Measurements from ENCODE around the gene SAT1.
"Not testable (repeated sequence)": the region's sequence is repeated elsewhere in the genome, so short reads cannot be mapped to it uniquely, and the experiment has no call there.

SAT1 gene

GRCh38 chrX:23782863-23783588 is at the start of gene SAT1:
TSS of gene SAT1 (plus strand) at chrX:23783173. CDS start at chrX:23783352, 179 bp downstream.
- peak; percentile 94 for DNase-seq (ENCODE audit: low spot score)

GRCh38 chrX:23736030-23736429 is 46.9 kb upstream of the SAT1 start:
- DNase-seq (ENCODE audit: low spot score) = no peak

DNA sequence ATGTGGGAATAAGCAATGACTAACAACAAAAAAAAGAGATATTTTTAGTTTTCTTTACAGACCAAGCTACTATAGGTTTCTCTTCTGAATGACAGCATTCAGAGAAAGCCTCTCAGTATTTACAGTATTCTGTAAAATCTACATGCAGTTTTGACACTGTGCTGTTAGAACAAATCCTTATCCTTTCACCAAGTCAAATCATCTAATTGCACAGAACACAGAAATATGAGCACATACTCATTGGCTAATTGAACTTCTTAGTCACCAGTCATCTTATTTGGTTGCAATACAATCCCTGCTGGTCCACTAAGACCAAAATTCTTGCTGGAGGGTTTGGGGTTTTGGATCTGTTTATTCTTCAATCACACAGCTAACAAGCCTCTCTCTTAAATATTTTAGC is 45.6 kb upstream of the SAT1 start:
- no peak for DNase-seq (ENCODE audit: low spot score)

DNA sequence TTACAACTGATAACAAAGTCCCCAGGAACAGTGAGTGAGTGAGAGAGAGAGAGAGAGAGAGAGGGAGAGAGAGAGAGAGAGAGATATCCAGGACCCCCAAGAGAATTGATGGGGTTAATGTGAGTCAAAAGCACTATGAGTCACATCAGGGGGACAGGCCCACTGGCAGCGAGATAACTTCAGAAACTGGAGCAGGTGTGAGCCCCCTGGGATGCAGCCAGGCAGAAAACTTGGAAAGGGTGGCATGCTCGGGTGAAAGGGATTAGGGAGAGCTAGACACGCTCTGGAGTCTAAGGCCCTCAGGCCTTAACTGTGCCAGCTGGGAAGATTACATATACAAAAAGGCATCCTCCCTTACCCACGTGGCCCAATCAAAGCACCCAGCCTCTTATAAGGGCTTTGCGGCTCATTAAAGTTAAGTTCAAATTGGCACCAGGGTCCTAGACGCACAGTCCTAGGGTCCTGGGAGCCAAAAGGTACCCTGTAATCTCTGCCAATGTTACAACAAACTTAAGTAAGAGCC is 40.7 kb upstream of the SAT1 start:
- peak; percentile 6 for DNase-seq (ENCODE audit: low spot score)

GRCh38 chrX:23742697-23743622 is 40.0 kb upstream of the SAT1 start, which contains the start of gene ACOT9:
TSS of gene ACOT9 (minus strand) at chrX:23743276. CDS start at chrX:23743144, 132 bp downstream.
- DNase-seq (ENCODE audit: low spot score) = peak; percentile 65

DNA sequence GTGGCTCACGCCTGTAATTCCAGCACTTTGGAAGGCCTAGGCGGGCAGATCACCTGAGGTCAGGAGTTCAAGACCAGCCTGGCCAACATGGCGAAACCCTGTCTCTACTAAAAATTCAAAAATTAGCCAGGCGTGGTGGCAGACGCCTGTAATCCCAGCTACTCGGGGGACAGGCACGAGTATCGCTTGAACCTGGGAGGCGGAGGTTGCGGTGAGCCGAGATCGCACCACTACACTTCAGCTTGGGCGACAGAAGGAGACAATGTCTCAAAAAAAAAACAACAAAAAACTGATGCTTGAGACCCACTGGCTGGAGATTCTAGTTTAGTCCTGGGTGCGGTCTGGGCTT is 39.4 kb upstream of the SAT1 start:
- DNase-seq (ENCODE audit: low spot score) = not testable (repeated sequence)

GRCh38 chrX:23745786-23746185 is 37.2 kb upstream of the SAT1 start:
- DNase-seq (ENCODE audit: low spot score) = no peak

- no peak for DNase-seq (ENCODE audit: low spot score)
Measured at GRCh38 chrX:23749129-23749528, 33.8 kb upstream of the SAT1 start.

- no peak for DNase-seq (ENCODE audit: low spot score)
Measured at GRCh38 chrX:23749576-23749975, 33.4 kb upstream of the SAT1 start.

- no peak for DNase-seq (ENCODE audit: low spot score)
Measured at GRCh38 chrX:23752740-23753415, 30.1 kb upstream of the SAT1 start.

GRCh38 chrX:23754664-23755063 is 28.3 kb upstream of the SAT1 start:
- no peak for DNase-seq (ENCODE audit: low spot score)

GRCh38 chrX:23756165-23756564 is 26.8 kb upstream of the SAT1 start:
- DNase-seq (ENCODE audit: low spot score) = peak; percentile 78

DNA sequence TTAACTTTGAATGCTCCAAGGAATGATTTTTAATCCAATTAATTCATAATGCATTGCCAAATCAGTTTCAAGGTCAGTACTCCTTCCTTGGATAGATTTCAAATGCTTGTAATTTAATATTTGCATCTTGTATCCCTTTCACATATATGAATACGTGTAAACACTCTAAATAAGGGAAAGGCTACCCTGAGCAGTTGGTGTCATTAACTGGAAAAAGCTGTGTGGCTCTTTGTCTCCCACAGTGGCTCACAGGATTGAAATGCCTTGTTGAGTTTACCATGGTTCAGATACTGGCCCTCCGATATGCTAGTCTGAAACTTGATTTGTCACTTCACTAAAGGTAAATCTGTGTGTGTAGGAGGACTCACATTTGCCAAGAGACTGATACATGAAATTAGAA is 23.2 kb upstream of the SAT1 start:
- no peak for DNase-seq (ENCODE audit: low spot score)

- DNase-seq (ENCODE audit: low spot score) = no peak
Measured at GRCh38 chrX:23764188-23764984, 18.6 kb upstream of the SAT1 start.

DNA sequence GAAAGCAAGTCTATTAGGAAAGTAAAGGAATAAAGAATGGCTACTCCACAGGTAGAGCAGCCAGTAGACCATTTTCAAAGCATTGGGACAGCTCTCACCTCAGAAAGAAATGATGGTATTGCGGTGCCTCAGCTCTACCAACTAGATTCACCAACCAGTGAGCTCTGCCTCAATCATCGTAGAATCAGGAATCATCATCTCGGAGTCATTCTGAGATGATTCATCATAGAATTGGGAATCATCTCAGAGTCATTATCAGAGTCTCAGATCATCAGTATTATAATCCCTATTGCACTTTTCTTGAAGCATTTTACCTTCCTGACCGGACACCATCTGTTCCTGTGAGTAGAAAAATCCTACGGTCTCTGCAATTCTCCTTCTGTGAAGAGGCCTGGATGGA is 17.5 kb upstream of the SAT1 start:
- no peak for DNase-seq (ENCODE audit: low spot score)

DNA sequence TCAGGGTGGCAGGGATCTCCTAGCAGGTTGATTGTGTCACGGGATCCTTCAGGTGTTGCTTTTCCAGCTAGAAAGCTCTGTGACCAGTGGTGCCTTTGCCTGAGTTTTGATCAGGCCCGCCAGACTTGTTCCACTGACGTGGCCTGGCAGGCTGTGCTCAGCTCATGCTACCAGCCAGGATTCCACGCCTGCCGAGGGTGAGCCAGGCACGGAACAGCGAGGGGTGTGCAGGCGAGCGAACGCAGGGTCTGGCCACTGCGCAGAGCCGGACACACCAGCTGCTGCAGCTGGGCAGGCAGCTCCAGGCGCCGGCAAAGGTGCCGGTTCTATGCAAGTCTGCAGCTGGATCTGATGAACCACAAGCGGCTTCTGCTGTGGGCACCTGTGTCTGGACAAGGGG is 17.1 kb upstream of the SAT1 start:
- no peak for DNase-seq (ENCODE audit: low spot score)

GRCh38 chrX:23766650-23767551 is 16.1 kb upstream of the SAT1 start:
- no peak for DNase-seq (ENCODE audit: low spot score)

- no peak for DNase-seq (ENCODE audit: low spot score)
Measured at GRCh38 chrX:23770142-23770541, 12.8 kb upstream of the SAT1 start.

DNA sequence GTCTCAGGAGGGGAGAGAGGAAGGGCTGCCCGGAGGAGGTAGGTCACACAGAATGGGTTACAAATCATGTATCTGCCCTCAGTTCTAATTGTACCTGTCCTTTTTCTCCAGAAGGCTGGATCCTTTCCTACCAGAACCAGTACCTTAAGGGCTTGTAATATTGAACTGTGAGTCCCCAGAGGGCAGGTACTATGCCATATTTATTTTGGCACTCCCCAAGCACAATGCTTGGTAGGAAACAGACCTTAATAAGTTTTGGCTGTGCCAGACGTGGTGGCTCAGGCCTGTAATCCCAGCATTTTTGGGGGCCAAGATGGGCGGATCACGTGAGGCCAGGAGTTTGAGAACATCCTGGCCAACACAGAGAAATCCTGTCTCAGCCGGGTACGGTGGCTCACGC is 11.9 kb upstream of the SAT1 start:
- DNase-seq (ENCODE audit: low spot score) = not testable (repeated sequence)

DNA sequence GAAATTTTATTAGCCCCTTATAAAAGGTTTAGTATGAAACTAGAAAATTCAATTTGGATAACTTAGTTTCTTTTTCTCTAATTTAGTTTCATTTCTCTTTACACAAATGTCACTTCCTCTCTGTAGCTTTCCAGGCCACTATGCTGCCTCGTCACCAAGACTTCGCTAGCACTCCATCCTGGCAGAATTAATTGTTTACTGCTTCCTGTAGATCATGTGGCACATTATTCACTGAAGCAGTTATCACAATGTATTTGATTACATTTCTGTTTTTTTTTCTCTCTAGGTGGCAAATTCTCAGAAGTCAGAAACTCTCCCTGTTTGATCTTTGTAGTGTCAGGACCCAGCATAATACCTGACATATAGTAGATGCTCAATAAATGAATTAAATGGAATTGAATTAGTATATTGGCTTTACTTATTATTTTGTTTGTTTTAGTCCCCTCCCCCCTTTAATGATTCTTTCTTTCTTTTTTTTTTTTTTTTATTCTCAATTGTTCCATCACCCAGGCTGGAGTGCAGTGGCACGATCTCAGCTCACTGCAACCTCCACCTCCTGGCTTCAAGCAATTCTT is 9.3 kb upstream of the SAT1 start:
- DNase-seq (ENCODE audit: low spot score) = no peak
